AG08395 (cell line): ENCODE results near the gene EIF2AK3.
A peak's percentile ranks its signal among the peaks of the same experiment; 100 is the strongest.
"Not testable (repeated sequence)": the region's sequence is repeated elsewhere in the genome, so short reads cannot be mapped to it uniquely, and the experiment has no call there.

Source experiments
- DNase-seq: peaks from one replicate; pipeline ENCODE4 v3.0.0; 2012; ENCODE audit warnings: mixed read lengths, low spot score

The EIF2AK3 gene

DNA sequence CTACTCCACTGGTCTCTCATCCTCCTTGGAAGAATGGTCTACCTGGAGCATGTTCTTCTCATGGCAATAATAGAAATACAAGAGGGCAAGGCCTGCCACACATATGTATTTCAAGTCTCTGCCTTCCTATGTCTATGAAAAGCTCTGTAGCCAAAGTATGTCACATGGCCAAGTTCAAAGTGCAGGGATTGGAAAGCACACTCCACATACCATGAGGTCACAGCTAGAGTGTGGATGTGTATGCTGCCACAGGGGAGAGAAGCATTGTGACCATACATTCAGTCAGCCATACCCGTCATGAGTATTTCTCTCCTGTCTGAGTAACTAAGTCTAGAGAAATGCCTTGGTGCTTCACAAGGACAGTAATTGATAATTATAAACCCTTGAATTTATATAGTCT is 8.8 kb upstream of the EIF2AK3 start:
- no peak for DNase-seq

DNA sequence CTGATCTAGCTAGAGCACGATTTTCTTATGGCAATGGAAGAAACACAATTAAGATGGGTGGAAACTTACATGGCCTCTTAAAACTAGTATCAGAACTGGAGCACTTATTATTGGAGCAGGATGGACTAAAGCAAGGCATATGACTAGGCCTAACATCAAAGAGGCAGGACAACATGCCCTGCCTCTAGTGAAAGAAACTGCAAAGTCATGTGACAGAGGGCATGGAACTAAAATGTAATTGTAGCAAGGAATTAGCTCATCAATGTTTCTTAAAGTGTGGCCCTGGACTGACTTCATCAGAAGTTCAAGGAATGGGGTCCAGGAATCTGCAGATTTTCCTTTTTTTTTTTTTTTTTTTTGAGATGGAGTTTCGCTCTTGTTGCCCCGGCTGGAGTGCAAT is 5.3 kb upstream of the EIF2AK3 start:
- no peak for DNase-seq

DNA sequence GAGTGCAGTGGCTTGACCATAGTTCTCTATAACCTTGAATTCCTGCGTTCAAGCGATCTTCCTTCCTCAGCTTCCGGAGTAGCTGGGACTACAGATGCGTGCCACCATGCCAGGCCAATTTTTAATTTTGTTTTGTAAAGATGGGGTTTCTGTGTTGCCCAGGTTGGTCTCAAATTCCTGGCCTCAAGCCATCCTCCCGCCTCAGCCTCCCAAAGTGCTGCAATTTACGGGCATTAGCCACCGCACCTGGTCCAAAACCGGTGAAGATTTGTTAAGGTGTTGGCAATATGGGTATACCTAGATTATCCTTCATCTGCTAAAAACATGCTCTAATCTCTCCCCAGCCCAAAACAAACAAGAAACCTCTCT is 1.3 kb upstream of the EIF2AK3 start:
- no peak for DNase-seq

DNA sequence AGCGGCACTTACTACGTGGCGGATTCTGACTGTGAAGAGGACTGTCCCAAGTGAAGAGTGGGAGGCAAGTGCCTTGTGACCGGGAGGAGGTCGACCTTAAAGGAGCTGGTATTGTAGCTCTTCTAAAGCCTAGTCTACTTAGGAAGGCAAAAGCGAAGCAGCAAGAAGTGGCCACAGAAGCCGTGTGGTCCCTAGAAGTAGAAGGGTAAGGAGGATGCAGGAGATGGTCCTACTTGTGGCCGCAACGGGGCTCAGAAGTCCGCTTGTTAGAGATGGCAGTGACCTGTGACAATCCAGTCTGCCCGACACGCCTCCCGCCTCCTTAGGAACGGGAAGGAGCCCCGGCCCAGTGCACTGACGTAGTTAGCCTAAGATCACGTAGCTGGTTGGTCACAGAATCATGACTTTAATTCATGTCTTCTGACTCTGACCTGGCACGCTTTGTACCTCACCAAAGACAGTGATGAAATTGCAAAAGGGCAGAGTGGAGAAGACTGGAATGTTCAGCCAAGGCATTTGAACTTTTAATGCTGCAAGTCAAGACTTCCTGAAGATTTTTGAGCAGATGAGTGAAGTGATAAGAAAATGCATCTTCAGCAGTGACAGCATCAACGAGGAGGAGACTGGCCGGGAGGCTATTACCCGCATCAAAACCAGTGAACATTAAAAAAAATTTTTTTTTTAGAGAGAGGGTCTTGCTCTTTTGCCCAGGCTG is 749 bp upstream of the EIF2AK3 start:
- DNase-seq, result peak; percentile 86

DNA sequence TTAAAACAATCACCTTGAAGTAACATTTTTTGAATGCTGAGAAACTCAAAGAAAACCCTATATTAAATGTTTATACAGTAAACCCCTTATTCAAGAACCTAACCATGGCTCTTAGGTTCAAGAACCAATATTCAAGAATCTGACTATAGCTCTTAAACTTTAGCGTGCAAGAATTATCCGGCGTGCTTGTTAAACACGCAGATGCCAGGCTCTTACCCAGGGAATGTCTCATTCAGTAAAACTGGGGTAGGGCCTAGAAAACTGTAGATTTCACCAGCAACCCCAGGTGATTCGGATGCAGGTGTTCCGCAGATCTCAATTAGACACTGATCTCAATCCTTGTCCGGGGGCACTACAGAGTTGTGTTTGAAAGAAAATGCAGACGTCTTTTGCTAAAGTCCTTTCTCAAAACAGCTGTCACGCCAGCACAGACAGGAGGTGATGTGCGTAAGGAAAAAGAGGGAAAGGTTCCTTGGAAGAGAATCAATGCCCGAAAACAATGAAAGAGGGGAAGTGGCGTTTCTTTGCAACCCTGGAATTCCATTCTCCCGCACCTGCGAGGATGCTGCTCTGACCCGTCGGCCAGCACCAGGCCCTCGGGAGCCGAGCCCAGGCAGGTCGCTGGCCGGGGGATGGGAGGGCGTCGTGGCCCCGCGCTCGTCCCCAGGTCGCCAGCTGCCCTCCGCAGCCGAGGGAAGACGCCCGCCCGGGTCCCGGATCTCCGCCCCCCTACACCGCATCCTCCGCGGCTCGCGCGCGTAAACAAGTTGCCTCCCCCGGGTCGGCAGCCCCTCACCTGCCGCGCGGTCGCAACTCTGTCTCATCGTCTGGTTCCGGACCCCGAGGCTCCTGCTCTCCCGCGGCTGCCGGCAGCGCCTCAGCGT is 851 bp downstream of the EIF2AK3 start:
- peak; percentile 11 for DNase-seq

DNA sequence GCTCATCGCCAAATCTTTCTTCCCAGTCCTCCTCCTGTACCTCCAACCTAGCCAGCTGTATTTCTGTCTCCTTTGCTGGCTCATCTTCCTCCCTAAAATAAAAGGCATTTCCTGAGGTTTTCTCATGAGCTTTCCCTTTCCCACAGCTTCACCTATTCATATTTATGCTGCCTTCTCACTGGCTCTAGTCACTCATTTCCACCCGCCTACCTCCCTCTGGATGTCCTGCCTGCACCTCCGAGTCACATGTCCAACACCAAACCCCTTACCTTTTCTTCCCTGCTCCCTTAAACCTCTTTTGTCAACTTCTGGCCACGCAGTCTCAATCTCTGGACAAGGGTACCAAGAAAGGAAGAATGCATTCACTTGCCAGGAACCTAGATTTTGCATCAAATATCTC is 2.8 kb downstream of the EIF2AK3 start:
- no peak for DNase-seq

DNA sequence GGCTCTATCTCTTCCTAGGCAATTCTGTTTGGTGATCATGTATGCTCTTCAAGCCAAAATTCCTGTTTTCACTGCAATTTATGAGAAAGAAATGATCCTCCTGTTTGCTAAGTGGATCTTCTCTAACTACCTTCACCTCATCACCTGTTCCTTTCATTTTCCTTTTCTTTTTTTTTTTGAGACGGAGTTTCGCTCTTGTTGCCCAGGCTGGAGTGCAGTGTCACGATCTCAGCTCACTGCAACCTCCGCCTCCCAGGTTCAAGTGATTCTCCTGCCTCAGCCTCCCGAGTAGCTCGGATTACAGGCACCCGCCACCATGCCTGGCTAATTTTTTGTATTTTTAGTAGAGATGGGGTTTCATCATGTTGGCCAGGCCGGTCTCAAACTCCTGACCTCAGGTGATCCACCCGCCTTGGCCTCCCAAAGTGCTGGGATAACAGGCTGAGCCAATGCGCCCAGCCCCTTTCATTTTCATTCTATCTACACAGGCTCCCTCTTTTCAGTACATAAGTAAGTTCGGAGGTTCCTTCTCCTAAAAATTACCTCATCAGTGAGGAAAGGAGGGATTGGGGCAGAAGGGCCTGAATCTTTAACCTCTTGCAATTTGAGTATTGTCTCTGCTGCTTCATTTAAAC is 3.3 kb downstream of the EIF2AK3 start:
- not testable (repeated sequence) for DNase-seq

DNA sequence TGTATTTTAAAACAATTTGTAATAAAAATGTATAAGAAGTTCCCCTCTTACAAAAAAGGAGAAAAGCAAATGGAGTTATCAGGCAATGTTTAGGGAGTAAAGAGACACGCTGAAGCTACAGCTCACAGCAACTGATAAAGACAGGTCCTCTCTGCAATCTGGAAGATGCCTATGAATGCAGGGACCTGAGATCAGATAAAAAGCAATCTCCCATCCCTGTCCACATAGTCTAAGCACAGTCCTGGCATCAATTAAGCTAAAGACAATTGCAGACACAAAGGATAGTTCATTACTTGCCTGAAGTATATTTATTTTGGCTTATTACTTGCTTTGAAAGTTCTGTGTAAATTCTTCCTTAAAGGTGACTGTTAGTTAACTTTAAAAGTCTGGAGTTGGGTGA is 5.0 kb downstream of the EIF2AK3 start:
- DNase-seq, result no peak

DNA sequence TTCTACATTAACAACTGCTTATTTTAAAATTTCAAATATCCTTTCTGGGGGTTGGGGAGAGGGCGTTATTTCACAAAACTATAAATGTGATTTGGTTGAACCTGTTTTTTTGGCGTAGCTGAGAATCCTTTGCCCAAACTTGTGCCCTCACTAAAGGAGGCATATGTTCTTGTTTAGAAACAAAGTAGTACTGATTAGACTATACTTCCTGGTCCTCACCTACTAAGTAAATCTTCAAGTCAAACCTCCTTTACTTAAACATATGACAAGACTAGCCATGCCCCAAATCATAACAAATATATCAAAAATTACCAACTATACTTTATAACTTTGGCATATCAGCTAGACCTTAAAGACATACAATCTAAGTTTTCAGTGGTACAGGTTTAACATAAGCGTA is 5.8 kb downstream of the EIF2AK3 start:
- DNase-seq, result no peak

DNA sequence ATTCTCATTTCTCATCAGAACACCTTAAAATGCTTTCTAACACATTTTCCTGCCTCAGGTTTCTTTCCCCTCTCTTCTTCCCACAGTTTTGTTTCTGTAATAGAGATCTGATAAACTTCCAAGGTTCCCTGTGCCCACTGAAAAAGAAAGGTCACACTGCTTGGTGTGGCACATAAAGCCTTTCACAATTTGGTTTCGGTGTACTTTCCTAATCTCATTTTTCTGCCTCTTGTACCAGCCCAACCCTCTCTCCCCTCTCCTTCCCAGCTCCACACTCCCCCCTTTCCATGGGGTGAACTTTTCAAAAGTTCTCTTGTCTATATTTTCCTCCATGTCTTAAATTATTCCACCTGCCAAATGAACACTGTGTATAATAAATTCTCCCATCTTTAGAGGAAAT is 7.2 kb downstream of the EIF2AK3 start:
- DNase-seq, result no peak

DNA sequence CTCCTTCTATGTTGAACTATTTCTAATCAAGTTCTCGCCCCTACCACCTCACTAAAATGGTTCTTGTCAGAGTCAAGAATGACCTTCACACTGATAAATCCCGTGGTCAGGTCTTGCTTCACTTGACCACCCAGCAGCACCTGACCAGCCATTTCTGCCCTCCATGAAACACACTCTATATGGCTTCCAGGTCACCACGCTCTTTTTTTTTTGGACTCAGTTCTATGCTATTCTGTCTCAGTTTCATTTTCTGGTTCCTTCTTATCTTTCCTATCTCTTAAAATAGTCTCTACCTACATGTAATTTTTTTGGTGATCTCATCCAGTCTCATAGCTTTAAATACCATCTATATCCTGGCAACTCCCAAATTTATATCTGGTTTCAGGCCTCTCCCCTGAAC is 11.4 kb downstream of the EIF2AK3 start:
- DNase-seq, result no peak

DNA sequence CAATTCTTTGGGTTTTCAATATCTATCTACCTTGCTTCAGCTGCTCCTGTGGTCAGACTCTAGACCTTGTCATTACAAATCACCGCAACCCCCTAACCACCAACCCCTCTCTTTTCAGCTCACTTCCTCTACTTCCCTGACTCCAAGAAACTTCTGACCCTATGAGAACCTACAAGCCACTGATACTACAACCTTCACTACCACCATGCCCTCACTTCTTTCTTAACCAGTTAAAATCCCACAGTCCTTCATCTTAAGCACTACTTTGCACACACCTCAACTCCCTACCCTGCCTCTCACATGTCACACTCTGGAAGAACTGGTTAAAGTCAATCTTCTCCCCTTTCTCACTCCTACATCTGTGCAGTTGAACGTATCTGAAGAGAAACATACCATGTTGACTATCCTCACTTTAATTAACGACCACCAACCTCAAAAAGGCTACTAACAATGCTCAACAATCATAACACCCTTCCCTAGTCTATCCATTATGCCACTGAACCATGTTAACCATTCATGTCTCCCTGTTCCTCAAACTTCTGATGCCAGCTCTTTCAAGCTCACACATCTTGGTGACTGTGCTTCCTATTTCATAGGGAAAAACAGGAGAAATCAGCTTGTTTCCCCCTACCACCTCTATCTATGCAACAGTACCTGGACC is 12.6 kb downstream of the EIF2AK3 start:
- no peak for DNase-seq

DNA sequence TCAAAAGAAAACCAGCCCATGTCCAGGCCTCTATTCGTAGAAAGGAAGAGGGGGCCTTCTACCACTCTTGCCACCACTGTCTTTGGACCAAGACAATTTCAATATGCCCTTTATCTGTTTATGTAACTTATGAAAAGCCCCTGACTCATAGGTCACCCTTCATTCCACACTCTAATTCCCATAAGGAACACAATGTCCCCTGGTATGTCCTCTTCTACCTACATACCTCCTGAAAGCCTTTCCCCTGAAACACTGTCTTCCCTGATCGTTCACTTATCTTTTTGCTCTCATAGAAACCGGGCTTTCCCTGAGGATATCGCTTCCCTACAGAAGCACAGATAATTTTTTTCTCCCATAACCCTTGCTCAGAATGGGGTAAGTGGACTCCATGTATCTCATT is 13.3 kb downstream of the EIF2AK3 start:
- DNase-seq, result no peak

DNA sequence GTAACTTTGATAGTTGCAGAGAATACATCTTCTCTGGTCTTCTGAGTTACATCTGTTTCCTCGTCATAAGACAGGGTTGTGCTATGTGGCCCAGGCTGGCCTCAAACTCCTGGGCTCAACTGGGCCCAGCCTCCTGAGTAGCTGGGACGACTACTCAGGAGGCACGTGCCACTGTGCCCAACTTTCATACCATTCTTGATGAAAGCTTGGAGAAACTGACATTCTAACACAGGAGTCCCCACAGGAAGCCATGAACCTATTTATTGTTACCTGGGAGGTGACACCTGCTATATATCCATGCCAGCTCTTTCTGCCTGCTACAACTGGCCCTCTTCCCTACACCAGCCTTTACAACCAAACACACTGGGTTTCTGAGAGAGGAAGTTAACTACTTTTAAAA is 19.1 kb downstream of the EIF2AK3 start:
- no peak for DNase-seq

DNA sequence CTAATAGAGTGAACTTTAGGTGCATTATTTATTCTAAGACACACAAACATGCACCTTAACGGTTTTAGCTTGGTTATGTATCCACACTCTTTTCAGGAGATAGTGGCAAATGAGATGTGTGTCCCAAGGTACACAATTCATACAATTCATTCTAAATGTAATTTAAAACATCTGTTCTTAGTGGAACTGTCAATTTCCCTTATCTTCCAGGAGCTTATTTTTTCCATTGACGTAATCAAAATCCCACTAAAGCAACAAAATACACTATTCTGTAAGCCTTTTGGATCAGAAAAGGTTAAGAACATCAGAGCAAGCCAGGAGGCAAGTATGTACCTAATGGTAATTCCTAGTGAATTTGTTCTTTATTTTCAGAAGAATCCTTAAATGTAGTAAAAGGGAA is 19.8 kb downstream of the EIF2AK3 start:
- DNase-seq, result no peak

DNA sequence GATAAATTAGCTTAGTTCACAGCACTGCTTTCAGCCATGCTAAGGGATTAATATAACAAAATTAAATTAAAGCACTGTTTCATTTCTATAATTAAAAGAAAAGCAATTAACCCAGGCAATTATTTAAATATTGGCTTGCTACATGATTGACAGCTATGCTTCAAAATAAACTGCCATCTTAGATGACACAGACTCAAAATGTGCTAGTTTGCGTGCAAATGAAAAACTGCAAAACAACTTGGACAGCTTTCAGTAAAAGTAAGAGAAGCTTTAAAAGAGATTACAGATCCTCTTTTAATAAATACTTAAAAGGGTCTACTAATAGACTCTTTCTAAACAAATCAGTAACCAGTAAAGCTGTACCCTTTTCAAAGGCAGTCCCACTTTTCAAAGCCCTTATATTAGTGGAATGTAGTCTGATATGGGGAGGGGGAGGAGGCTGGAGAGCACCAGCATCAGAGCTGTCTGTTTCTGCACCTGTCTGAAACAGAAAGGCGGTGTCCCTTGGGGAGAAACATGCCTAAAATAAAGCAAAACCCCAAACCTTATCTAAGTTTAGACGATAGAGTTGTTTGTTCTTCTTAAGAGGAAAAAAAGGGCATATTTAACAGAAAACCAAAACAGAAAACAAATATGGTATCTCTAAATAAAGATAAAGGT is 20.8 kb downstream of the EIF2AK3 start:
- DNase-seq, result no peak

DNA sequence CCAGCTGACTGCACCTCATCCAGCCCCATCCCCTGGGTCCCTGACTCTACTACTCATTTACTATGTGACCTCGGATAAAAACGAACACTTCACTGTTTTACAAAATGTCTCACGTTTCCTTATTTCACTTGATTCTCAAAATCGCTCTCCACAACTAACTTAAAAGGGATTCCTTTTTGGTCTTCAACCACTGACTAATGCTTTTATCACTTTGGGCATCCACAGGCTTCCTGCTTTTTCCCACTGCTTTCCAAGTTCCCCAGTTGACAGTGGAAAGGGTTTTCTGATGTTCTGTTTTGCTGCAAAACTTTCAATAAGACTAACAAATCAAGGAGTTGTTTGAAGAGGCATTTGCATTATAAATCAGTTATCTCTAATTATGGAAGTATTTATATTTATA is 24.1 kb downstream of the EIF2AK3 start:
- peak; percentile 45 for DNase-seq

DNA sequence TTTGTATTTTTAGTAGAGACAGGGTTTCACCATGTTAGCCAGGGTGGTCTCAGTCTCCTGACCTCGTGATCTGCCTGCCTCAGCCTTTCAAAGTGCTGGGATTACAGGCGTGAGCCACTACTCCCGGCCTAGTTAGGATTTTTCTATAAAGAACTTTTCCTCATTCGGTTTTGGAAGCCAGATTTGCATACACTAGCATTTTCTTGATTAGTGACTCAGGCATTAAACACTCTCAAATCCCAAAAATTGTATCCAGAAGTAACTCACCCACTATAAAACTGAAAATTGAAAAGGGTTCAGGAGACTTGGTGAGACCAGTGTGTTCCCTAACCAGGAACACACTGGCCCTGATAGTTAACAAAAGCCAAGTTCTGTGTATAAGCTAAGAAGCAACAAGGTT is 25.2 kb downstream of the EIF2AK3 start:
- no peak for DNase-seq

DNA sequence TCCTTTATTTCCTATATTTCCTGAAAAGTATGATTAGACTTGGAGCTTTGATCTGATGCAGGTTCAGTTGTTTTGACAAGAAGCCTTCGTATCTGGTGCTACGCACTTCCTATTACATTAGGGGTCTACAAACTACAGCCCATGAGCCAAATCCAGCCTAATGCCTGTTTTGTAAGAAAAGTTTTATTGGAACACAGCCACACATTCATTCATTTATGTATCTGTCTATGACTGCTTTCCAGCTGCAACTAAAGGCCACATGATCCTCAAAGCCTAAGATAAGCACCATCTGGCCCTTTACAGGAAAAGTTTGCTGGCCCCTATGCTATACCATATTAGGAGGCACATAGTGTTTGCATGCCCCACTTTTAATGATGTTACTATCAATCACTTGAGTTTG is 26.0 kb downstream of the EIF2AK3 start:
- DNase-seq, result no peak

DNA sequence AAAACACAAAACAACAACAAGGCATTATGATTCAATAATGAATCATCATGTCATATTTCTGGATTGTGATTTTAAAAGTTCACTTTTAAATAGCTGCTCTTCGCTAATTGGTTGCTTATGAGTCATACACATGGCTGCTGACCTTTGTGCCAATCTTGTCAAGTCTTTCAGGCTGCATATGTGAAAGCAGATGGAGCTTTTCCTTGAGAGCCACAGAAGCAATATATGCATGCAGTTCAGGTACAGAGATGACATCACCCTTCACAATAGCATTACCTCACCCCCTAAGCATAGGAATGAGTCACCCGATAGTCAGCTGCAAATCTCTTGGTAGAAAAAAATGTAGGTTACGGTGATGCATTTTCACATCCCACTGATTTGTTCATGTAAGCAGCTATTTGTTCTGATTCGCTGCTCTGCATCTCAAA is 27.2 kb downstream of the EIF2AK3 start:
- DNase-seq, result peak; percentile 85

DNA sequence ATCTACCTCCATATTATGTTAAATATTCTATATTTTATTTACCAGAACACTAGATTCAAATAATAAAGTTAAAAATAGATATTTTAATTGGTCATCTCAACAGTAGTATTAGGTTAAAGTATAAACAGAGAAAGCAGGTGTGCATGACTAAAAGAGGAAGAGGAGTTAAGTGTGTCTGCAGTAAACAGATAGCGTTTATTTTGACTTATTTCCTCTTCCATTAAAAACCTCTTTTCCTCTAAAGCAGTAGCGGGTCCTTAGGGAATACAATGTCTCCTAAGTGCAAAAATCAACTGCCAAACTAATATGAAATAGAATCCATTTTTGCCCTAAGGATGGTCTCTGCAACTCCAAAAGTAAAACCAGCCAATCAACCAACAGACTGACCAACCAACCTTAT is 27.7 kb downstream of the EIF2AK3 start:
- no peak for DNase-seq

DNA sequence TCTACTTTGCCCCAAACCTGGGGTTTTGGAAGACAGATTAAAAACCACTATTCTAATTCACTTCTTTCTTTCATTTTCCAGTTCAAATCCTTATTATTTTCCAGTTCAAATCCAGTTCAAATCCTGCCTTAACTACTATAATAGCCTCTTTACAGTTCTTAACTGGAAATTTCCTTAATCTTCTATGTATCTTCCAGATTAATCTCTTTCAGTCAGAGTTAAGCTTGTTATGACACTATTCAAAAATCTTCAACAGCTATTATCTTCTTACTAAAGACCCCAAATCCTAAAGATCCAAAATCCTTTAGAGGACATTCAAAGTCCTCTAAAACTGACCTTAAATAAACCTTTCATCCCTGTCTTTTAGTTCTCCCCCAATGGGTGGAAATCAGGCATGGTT is 30.1 kb downstream of the EIF2AK3 start:
- no peak for DNase-seq
